Neural crest cell (in vitro differentiated cells): ENCODE results near the gene ARMC6. TPM values are rescaled to one million over a fixed set of nuclear protein-coding genes. Genes with fewer than 3 reads are reported as not detected.
A peak's percentile ranks its signal among the peaks of the same experiment; 100 is the strongest.

Experiments used
- DNase-seq: peaks from one replicate; pipeline ENCODE4 v3.0.0; 2021; ENCODE audit warnings: low read depth, mixed read lengths, low spot score
- H3K27ac Mint-ChIP-seq: one replicate; pipeline ENCODE4 v1.8.0; 2021; ENCODE audit warnings: mild to moderate bottlenecking, mixed read lengths; ENCODE audit not compliant: unreplicated experiment
- H3K27me3 Mint-ChIP-seq: 2 replicates; pipeline ENCODE4 v1.8.0; 2021; ENCODE audit warnings: low read depth, mild to moderate bottlenecking, mixed read lengths
- H3K36me3 Mint-ChIP-seq: 2 replicates; pipeline ENCODE4 v1.8.0; 2021; ENCODE audit warnings: low read depth, mild to moderate bottlenecking, mixed read lengths
- H3K4me1 Mint-ChIP-seq: 2 replicates; pipeline ENCODE4 v1.8.0; 2021; ENCODE audit warnings: mixed read lengths
- H3K4me3 Mint-ChIP-seq: one replicate; pipeline ENCODE4 v1.8.0; 2021; ENCODE audit warnings: mild to moderate bottlenecking, mixed read lengths
- H3K9me3 Mint-ChIP-seq: 2 replicates; pipeline ENCODE4 v1.8.0; 2021; ENCODE audit warnings: mixed read lengths
- CTCF ChIP-seq: fragments of 200-600 bp; sonication (generic); conservative IDR thresholded peaks from 2 replicates; pipeline ENCODE4 v1.5.0; 2021; ENCODE audit warnings: antibody characterized with exemption, mild to moderate bottlenecking
- total RNA-seq: library from RNA; stranded (reverse); gene quantifications from 2 replicates; pipeline ENCODE4 v1.2.1, GENCODE V29; 2021

The ARMC6 gene
- total RNA-seq, 1 donor from 2014 or later, result 52.5 TPM

- peaks cover 28% of the 10 kb centered on the region for H3K4me1 Mint-ChIP-seq
Measured at GRCh38 chr19:19062454-19063182, 29.2 kb downstream of the ARMC6 start.

GRCh38 chr19:19063183-19064097 lies 30.0 kb downstream of the ARMC6 start, which contains the start of gene SLC25A42:
Gene SLC25A42 (plus strand): TSS chr19:19063994. CDS start chr19:19096125, 32,131 bp downstream.
- H3K36me3 Mint-ChIP-seq, result no peaks in the 10 kb centered on the region
- H3K27ac Mint-ChIP-seq, result peak within 1 kb of the TSS; percentile 86
- no peaks in the 10 kb centered on the region for H3K9me3 Mint-ChIP-seq
- no peak for TF ChIP-seq CTCF
- peaks cover 22% of the 10 kb centered on the region for H3K27me3 Mint-ChIP-seq
- peak; percentile 98 for DNase-seq
- H3K4me1 Mint-ChIP-seq, result peaks cover 28% of the 10 kb centered on the region
- peak within 1 kb of the TSS; percentile 90 for H3K4me3 Mint-ChIP-seq

More at GRCh38 chr19:19062454-19063182, 29.2 kb downstream of the ARMC6 start:
- Mint-ChIP-seq H3K27me3 (peaks cover 22% of the 10 kb centered on the region), H3K4me3 (peak overlapping the region; percentile 90), H3K9me3 (no peaks in the 10 kb centered on the region), H3K27ac (peak overlapping the region; percentile 86), H3K36me3 (no peaks in the 10 kb centered on the region)
- DNase-seq, result no peak
- no peak for TF ChIP-seq CTCF

GRCh38 chr19:19064098-19064722 lies 30.8 kb downstream of the ARMC6 start:
- TF ChIP-seq CTCF, result peak; percentile 49
- Mint-ChIP-seq H3K27me3 (peaks cover 22% of the 10 kb centered on the region), H3K4me3 (peak overlapping the region; percentile 90), H3K36me3 (no peaks in the 10 kb centered on the region), H3K9me3 (no peaks in the 10 kb centered on the region), H3K27ac (no peak overlapping the region), H3K4me1 (peaks cover 28% of the 10 kb centered on the region)
- DNase-seq, result no peak

GRCh38 chr19:19064811-19065745 lies 31.7 kb downstream of the ARMC6 start:
- H3K27me3 Mint-ChIP-seq, result peaks cover 22% of the 10 kb centered on the region
- DNase-seq, result peak; percentile 12

More at GRCh38 chr19:19064811-19065745, 31.7 kb downstream of the ARMC6 start:
- no peak for TF ChIP-seq CTCF
- Mint-ChIP-seq H3K36me3 (no peaks in the 10 kb centered on the region), H3K4me1 (peaks cover 28% of the 10 kb centered on the region), H3K4me3 (peak overlapping the region; percentile 90), H3K9me3 (no peaks in the 10 kb centered on the region), H3K27ac (no peak overlapping the region)
